Ovary (tissue), 3 donors: ENCODE results near the gene PCBP3.

Experiments used
- EP300 ChIP-seq: sonication (generic); formaldehyde crosslinking; IDR thresholded peaks from one replicate; pipeline ENCODE4 v1.6.1; 2017; ENCODE audit warnings: antibody characterized with exemption
- POLR2A ChIP-seq: fragments of 450-650 bp; IDR thresholded peaks from one replicate; pipeline ENCODE4 v1.6.1; 2017; ENCODE audit warnings: antibody characterized with exemption, mild to moderate bottlenecking, moderate library complexity
- TF ChIP-seq, protein P1 (sequence below), 3 donors: fragments of 450-650 bp in 2 of 3; fragments of 200-600 bp in 1 of 3; IDR thresholded peaks; one replicate each; pipeline versions ENCODE4 v1.5.1 to v1.8.0; 2016 to 2022; ENCODE audit warnings: antibody characterized with exemption in 3 of 3, mild to moderate bottlenecking in 1 of 3
- donor health status: DM: no; HTN: no; CAD: no.

DNA sequence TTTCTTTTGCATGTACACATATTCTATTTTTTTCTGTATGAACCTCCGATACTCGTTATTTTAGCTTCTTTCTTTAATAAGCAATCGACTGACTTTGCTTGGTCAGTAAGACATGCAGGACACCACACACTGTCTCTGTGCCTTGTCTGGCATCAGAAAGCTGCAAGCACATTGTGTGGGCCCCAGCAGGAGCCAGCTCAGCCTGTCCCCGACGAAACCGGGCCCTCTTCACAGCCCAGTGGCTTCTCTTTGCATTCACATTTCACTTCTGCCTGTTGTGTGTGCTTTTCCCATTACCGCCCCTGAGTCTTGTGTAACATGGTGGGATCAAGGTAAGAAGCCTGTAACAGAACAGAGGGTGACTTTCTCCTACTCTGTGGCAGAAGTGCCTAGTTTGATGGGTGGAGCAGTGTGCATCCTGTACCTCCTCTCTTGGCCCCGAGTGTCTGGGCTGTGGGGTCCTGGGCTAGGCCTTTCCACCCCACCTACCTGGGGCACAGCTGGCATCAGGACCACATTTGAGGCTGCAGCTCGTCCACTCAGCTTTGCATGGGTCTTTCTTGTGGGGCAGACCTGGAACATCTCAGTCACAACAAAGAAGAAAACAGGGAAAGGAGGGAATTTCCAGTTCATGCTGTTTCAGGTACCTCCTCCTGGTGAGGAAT lies 219.2 kb downstream of the PCBP3 start:
- no peak for TF ChIP-seq POLR2A
- TF ChIP-seq, protein P1, sequence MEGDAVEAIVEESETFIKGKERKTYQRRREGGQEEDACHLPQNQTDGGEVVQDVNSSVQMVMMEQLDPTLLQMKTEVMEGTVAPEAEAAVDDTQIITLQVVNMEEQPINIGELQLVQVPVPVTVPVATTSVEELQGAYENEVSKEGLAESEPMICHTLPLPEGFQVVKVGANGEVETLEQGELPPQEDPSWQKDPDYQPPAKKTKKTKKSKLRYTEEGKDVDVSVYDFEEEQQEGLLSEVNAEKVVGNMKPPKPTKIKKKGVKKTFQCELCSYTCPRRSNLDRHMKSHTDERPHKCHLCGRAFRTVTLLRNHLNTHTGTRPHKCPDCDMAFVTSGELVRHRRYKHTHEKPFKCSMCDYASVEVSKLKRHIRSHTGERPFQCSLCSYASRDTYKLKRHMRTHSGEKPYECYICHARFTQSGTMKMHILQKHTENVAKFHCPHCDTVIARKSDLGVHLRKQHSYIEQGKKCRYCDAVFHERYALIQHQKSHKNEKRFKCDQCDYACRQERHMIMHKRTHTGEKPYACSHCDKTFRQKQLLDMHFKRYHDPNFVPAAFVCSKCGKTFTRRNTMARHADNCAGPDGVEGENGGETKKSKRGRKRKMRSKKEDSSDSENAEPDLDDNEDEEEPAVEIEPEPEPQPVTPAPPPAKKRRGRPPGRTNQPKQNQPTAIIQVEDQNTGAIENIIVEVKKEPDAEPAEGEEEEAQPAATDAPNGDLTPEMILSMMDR (IDR thresholded peaks at IDR 0.05): no peak
- no peak for TF ChIP-seq EP300
